Pancreas (tissue), 10 donors: ENCODE results near the gene NPTX1. TPM values are rescaled to one million over a fixed set of nuclear protein-coding genes. Genes with fewer than 3 reads are reported as not detected.

Experiments
- ATAC-seq, 4 donors: fragments of 200-7000 bp; cut with Tn5 transposase; one replicate each; pipeline versions ENCODE4 v1.8.0 to v1.9.1; 2020; ENCODE audit warnings: mild to moderate bottlenecking in 4 of 4, moderate library complexity in 4 of 4
- DNase-seq, 6 donors: peaks; one replicate each; pipeline ENCODE4 v3.0.0-alpha.2; 2020
- FAIRE-seq: peaks from 2 replicates; lab custom pipeline; 2012; peaks lifted over from hg19 to GRCh38; lab: Jason Lieb, UNC
- H3K27ac ChIP-seq, 4 donors: fragments of 200-600 bp; sonication (generic); 1 replicate in 3 of 4; 2 replicates in 1 of 4; pipeline versions ENCODE4 v1.5.0 to v1.8.0; 2020
- H3K27me3 ChIP-seq, 4 donors: fragments of 200-600 bp; one replicate each; pipeline ENCODE4 v1.8.0; 2021
- H3K36me3 ChIP-seq, 3 donors: fragments of 200-600 bp; sonication (generic) in 1 of 3; one replicate each; pipeline versions ENCODE4 v1.5.0 to v1.8.0; 2020 to 2021
- H3K4me1 ChIP-seq, 3 donors: fragments of 200-600 bp; one replicate each; pipeline ENCODE4 v1.8.0; 2021
- H3K4me3 ChIP-seq, 4 donors: fragments of 200-600 bp; sonication (generic) in 2 of 4; one replicate each; pipeline versions ENCODE4 v1.5.0 to v1.8.0; 2020 to 2021
- H3K9me3 ChIP-seq, 4 donors: fragments of 200-600 bp; one replicate each; pipeline ENCODE4 v1.8.0; 2021
- CTCF ChIP-seq, 4 donors: fragments of 200-600 bp; sonication (generic) in 3 of 4; IDR thresholded peaks; one replicate each; pipeline versions ENCODE4 v1.5.0 to v1.8.0; 2021; ENCODE audit warnings: antibody characterized with exemption in 4 of 4
- WGBS, 2 donors: extraction: QIAGEN DNeasy Blood & Tissue Kit; methylation state at CpG; one replicate each; pipeline ENCODE4 v1.1.7; 2013; 5-methylcytosine and 5-hydroxymethylcytosine counted together
- intact Hi-C, 3 donors: fragments of 100-400 bp; cut with DNase I; formaldehyde crosslinking; loops; one replicate each; pipeline versions ENCODE4 v1.11.1 to v1.14.2; 2022
- polyA plus RNA-seq, 2 donors: library from polyadenylated mRNA; stranded (reverse); fragments of 200-250 nt; gene quantifications; one replicate each; pipeline ENCODE4 v1.2.3, GENCODE V29; 2013
- total RNA-seq, 6 donors: library from RNA; stranded (reverse); fragmentation: NEBNext Ultra II Directional in 4 of 6; extraction: Animal tissue kit (Norgen Biotek cat#: 25700) in 4 of 6; gene quantifications; one replicate each; pipeline versions ENCODE4 v1.2.1 to v1.2.4, GENCODE V29; 2021 to 2023
- donor health status: healthy with polysubstance abuse.
- donor health status: DM: no; HTN: no; CAD: no; lungs with moderate emphysema.
- donor health status: DM: no; HTN: no; CAD: no.
- donor health status: control.
- donor health status: control.
- donor health status: Bipolar disorder and iron deficiency.
- donor health status: DM: yes; HTN: yes; CAD: no.
- donor health status: DM: no; HTN: no; CAD: no.
- donor health status: DM: no; HTN: no; CAD: no.
- donor health status: DM: yes; HTN: yes; CAD: no.

Gene NPTX1
- total and polyA plus RNA-seq, 8 donors: 0.04 to 1.1 (median 0.19) TPM; not detected in 1

DNA sequence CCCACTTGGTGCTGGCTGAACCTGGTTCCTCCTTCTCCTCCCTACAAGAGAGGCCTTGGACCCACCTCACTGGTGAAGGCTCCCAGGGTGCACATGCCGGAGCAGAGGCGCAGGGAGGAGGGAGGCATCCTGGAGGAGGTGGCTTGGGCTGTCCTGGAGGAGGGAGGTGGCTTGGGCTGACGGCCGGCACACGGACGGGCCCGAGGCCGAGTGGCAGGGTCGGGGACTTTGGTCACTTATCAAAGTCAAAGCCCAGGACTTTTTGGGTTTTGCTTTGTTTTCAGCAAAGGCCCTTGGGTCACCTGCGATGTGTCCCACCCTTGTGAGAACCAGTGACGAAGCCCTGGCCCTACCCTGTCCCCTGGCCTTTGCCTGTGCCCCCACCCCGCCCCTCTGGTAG is 32.9 kb downstream of the NPTX1 start:
- DNase-seq (peak in 2 of 6 donors; percentile 18 to 56), FAIRE-seq (no peak), ATAC-seq (no peak)
- TF ChIP-seq CTCF (IDR thresholded peaks at IDR 0.05): no peak
- intact Hi-C loops: no loop called here
- no peak overlapping the region for H3K27ac ChIP-seq
- H3K9me3 ChIP-seq: no peaks in the 10 kb centered on the region
- no peak overlapping the region for H3K4me3 ChIP-seq
- H3K36me3 ChIP-seq: no peaks in the 10 kb centered on the region
- H3K27me3 ChIP-seq: no peaks in the 10 kb centered on the region
- peaks cover 0 to 8% (median 6%) of the 10 kb centered on the region in 3 donors for H3K4me1 ChIP-seq
- 33 to 71% methylated on average over 9 to 12 of the region's 12 CpGs for WGBS, 2 donors

DNA sequence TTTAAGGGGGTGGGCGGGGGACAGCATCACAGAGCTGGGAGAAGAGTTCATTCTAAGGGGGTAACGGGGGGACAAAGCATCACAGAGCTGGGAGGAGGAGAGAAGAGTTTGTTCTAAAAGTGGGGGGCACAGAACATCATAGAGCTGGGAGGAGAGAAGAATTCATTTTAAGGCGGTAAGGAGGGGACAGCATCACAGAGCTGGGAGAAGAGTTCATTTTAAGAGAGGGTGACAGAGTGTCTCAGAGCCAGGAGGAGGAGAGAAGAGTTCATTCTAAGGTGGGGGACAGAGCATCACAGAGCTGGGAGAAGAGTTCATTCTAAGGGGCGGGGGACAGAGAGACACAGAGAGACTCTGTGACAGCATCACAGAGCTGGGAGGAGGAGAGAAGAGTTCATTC is 33.6 kb downstream of the NPTX1 start:
- H3K9me3 ChIP-seq: no peaks in the 10 kb centered on the region
- H3K27ac ChIP-seq: no peak overlapping the region
- ATAC-seq: no peak
- intact Hi-C loops: no loop called here
- no peaks in the 10 kb centered on the region for H3K27me3 ChIP-seq
- DNase-seq: no peak
- no peak overlapping the region for H3K4me3 ChIP-seq
- no peaks in the 10 kb centered on the region for H3K36me3 ChIP-seq
- H3K4me1 ChIP-seq: peaks cover 0 to 8% (median 6%) of the 10 kb centered on the region in 3 donors
- 69 to 93% methylated on average over 4 of the region's 4 CpGs for WGBS, 2 donors
- FAIRE-seq: no peak
- no peak for TF ChIP-seq CTCF (IDR thresholded peaks at IDR 0.05)

- Histone ChIP-seq H3K4me1 (peaks cover 0 to 8% (median 6%) of the 10 kb centered on the region in 3 donors), H3K36me3 (no peaks in the 10 kb centered on the region), H3K27me3 (no peaks in the 10 kb centered on the region), H3K4me3 (no peak overlapping the region), H3K9me3 (no peaks in the 10 kb centered on the region), H3K27ac (no peak overlapping the region)
- intact Hi-C loops: no loop called here
- peak in 1 of 6 donors; percentile 59 for DNase-seq
- no peak for TF ChIP-seq CTCF (IDR thresholded peaks at IDR 0.05)
- FAIRE-seq: no peak
- ATAC-seq: no peak
- 86 to 92% methylated on average over 12 of the region's 12 CpGs for WGBS, 2 donors
Observed at GRCh38 chr17:80442323-80442659, 34.1 kb downstream of the NPTX1 start.

DNA sequence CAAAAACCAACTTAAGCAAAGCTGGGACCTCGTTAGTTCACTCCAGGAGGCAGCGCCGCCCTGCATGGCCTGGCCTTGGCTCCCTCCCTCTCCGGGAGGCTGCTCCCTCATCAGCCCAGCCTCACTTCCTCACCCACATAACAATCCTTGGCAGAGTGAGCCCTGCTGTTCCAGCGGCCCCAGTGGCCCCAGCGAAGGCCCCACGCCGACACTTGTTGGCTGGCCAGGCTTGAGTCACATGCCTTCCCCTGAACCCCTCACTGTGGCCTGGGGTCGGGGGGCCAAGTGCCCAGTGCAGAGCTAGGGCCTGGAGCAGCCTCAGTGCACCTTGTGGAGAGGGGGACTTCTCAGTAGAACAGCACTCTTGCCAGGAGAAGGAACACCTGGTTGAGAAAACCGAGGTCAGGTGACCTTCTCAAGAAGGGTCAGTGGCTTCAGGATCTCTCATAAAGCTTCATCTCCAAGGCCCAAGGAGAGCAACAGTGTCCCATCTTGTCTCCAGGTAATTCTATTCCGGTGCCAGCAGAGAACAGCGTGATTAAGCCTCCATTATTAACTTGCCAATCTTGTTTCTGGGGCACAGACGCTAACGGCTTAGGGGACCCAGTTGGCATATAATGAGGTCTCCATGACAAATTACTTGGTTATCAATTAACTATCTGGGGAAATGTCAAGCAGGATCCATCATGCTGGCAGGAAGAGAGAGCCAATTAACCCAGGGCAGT is 34.6 kb downstream of the NPTX1 start:
- no peak overlapping the region for H3K4me3 ChIP-seq
- intact Hi-C loops: no loop called here
- H3K4me1 ChIP-seq: peaks cover 0 to 7% (median 6%) of the 10 kb centered on the region in 3 donors
- DNase-seq (peak in 1 of 6 donors; percentile 66), FAIRE-seq (no peak), ATAC-seq (no peak)
- H3K27ac ChIP-seq: no peak overlapping the region
- 88 to 91% methylated on average over 14 of the region's 14 CpGs for WGBS, 2 donors
- no peaks in the 10 kb centered on the region for H3K9me3 ChIP-seq
- no peak for TF ChIP-seq CTCF (IDR thresholded peaks at IDR 0.05)
- no peaks in the 10 kb centered on the region for H3K27me3 ChIP-seq
- no peaks in the 10 kb centered on the region for H3K36me3 ChIP-seq

- DNase-seq (peak in 1 of 6 donors; percentile 71), ATAC-seq (peak in 2 of 4 donors; percentile 38 to 70), FAIRE-seq (no peak)
- H3K27me3 ChIP-seq: no peaks in the 10 kb centered on the region
- H3K9me3 ChIP-seq: no peaks in the 10 kb centered on the region
- H3K4me3 ChIP-seq: no peak overlapping the region
- H3K27ac ChIP-seq: no peak overlapping the region
- WGBS, 2 donors: 61 to 63% methylated on average over 14 of the region's 14 CpGs
- H3K36me3 ChIP-seq: no peaks in the 10 kb centered on the region
- peaks cover 0 to 1% (median under 1%) of the 10 kb centered on the region in 3 donors for H3K4me1 ChIP-seq
- intact Hi-C loops: no loop called here
- TF ChIP-seq CTCF (IDR thresholded peaks at IDR 0.05): no peak
Observed at GRCh38 chr17:80441133-80441578, 35.3 kb downstream of the NPTX1 start.
